Retinal pigment epithelial cell (primary cell): ENCODE data around the gene PLA2G2C.
A peak's percentile ranks its signal among the peaks of the same experiment; 100 is the strongest.
"Not testable (repeated sequence)": the region's sequence is repeated elsewhere in the genome, so short reads cannot be mapped to it uniquely, and the experiment has no call there.

ENCODE experiments used
- DNase-seq: peaks from one replicate; pipeline ENCODE4 v3.0.0-alpha.2; 2010; ENCODE audit warnings: low read depth
- H3K4me3 ChIP-seq: 2 replicates; pipeline ENCODE4 v1.5.1; 2011; ENCODE audit warnings: mild to moderate bottlenecking, low read length, control low read depth, moderate library complexity
- TF ChIP-seq, protein P1 (sequence below): conservative IDR thresholded peaks from 2 replicates; pipeline ENCODE4 v1.5.1; 2011; ENCODE audit warnings: low read depth, low read length, control low read depth, inconsistent platforms

Gene PLA2G2C

DNA sequence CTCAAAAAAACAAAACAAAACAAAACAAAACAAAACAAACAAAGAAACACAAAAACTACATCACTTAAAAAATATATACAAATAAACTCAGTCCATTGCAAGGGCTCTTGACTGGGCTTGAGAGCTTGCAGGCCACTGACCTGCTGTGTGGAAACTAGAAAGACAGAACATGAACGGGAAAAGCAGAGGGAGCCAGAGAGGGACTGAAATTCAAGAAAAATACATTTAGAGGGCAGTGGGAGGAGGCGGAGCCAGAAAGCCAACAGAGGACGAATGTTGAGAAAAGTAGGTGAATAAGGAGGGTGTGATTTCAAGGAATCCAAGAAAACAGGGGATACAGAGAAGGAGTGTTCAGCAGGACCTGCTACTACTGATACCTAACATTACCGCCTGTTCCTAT is 41.4 kb upstream of the PLA2G2C start:
- TF ChIP-seq, protein P1, sequence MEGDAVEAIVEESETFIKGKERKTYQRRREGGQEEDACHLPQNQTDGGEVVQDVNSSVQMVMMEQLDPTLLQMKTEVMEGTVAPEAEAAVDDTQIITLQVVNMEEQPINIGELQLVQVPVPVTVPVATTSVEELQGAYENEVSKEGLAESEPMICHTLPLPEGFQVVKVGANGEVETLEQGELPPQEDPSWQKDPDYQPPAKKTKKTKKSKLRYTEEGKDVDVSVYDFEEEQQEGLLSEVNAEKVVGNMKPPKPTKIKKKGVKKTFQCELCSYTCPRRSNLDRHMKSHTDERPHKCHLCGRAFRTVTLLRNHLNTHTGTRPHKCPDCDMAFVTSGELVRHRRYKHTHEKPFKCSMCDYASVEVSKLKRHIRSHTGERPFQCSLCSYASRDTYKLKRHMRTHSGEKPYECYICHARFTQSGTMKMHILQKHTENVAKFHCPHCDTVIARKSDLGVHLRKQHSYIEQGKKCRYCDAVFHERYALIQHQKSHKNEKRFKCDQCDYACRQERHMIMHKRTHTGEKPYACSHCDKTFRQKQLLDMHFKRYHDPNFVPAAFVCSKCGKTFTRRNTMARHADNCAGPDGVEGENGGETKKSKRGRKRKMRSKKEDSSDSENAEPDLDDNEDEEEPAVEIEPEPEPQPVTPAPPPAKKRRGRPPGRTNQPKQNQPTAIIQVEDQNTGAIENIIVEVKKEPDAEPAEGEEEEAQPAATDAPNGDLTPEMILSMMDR = no peak
- no peak overlapping the region for H3K4me3 ChIP-seq
- DNase-seq = no peak

DNA sequence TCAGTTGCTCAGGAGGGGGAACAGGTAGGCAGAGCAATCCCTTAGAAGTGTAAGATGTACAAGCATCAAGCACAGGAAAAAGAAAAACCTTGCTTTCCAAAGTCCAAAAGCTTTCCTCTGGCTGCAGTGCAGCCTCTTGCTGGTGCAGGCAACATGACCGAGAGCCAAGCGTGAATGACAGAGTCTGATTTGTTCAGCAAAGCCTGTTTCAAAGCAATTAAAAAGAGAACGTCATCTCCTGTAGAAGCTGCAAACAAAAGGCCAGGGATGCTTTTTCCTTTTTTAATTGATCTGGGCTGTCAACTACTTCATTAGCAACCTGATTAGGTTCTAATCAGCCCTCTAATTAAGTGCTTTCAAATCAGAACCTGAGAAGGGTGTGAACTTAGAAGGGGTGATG is 38.2 kb upstream of the PLA2G2C start:
- TF ChIP-seq, protein P1 = no peak
- DNase-seq = no peak
- H3K4me3 ChIP-seq = no peak overlapping the region

DNA sequence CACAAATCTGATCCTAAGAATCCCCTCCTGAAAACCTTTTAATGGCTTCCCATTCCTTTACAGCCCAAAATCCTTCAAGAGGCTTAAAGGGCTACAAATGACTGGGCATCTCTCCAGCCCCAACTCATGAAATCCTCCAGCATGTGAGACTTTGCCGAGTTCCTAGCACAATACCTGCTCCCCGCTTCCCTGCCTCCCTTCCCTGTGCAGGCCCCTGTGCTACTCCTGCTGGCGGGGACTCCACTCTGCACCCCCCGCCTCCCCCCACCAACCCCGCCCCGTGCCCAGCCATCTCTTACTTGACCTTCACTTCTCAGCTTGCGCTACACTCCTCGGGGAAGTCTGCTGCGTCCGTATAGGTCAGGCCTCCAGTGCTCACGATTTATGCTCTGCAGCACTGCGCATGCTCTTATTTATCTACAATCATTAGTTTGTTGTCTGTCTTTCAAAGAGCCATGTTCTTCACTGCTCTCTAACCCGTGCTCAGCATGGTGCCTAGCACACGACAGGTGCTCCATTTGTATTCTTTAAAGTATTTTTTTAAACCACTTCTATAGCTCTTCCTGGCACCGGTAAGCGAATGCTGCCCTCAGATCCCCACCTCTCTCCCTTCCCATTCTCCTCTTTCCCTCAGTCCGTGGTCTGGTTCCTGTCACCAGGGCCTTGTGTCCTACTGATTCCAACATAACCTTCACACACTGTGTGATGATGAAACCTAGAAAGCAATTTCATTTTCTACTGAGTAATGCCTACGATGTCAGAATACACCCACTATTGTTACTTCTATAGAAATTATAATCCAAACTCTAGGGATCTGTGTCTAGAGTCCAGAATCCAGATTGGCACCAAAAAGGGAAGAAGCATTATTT is 37.5 kb upstream of the PLA2G2C start:
- H3K4me3 ChIP-seq = no peak overlapping the region
- TF ChIP-seq, protein P1 = no peak
- DNase-seq = peak; percentile 2

DNA sequence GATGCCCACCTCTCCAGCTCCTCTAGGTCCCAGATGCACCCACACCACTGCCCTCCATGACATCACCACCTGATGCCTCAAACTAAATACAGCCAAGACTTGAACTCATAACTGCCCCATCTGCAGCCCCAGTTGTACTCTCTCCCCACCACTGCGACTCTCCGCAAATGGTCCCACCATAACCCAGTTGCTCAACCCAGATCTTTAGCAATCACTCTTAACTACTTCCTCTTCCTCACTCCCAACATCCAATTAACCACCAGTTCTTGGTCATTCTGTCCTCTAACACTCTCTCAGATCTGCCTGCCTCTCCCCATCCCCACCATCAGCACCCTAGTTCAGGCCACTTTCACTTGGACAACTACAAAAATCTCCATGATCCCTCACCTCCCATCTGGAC is 36.8 kb upstream of the PLA2G2C start:
- H3K4me3 ChIP-seq = no peak overlapping the region
- no peak for DNase-seq
- TF ChIP-seq, protein P1 = no peak

DNA sequence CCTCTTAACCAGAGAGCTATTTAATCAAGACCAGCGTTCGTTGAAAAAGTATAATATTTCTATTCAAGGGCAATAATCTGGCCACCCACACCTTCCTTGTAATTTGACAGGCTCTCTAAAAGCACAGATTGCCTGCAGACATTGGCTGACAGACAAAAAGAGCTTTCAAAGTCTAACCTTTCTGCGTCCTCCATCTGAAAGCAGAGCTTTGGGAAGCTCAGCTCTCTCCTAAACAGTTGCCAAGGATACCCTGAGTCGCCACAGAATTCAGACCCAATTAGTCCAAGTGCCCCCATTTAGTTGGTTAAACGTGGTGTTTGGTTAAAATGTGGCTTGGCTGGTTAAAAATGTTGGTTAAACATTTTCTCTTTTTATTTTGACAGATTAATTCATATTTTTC is 33.7 kb upstream of the PLA2G2C start:
- TF ChIP-seq, protein P1 = no peak
- DNase-seq = no peak
- no peak overlapping the region for H3K4me3 ChIP-seq

DNA sequence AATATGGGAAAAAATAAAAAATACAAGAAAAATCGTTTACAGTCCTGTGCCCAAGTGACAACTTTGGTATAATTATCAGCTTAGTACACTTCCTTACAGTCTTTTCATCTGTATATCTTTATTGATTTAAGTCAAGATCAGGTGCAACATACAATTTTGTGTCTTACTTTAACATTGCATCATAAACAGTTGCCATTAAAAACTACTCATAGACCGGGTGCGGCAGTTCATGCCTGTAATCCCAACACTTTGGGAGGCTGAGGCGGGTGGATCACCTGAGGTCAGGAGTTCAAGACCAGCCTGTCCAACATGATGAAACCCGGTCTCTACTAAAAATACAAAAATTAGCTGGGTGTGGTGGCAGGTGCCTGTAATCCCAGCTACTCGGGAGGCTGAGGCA is 32.7 kb upstream of the PLA2G2C start:
- DNase-seq, H3K4me3 ChIP-seq: not testable (repeated sequence)

DNA sequence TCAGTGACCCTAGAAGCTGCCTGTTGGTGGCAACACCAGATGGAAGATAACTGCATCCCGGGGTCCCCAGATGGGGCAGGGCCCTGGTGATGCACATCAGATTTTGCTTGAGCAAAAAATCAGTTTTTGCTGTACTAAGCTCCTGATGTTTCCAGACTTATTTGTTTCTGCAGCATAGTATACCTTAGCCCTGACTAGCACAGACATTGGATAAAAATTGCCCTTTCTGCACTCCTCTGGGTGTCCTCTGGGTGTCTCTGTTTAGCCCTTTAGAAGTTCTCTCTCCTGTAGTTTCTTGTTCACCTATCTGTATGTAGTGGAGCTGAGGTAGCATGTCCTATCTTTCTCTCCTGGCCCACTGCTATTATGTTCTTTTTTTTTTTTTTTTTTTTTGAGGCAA is 30.3 kb upstream of the PLA2G2C start:
- DNase-seq = no peak
- H3K4me3 ChIP-seq = no peak overlapping the region
- TF ChIP-seq, protein P1 = peak; percentile 57

DNA sequence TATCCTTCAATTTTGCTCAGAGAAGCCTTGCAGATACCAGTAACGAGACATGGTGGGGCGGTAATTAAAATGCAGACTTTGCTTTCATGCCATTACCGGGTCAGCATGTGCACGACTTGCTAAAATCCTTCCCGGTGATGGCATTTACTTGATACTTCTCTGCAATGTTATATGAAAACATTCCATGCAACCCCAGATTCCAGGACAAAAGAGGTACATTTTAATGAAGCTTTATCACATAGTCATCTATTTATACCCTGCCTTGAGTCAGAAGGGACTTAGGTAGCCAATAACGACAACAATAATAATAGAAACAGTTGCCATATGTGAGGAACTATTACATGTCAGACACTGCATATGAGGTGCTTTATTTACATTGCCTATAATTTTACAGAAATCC is 29.4 kb upstream of the PLA2G2C start:
- H3K4me3 ChIP-seq = no peak overlapping the region
- DNase-seq = no peak
- TF ChIP-seq, protein P1 = no peak
